HCT116 (cell line): ENCODE results near the gene TP53AIP1. TPM values are rescaled to one million over a fixed set of nuclear protein-coding genes. Genes with fewer than 3 reads are reported as not detected.

ENCODE experiments used
- ATAC-seq: fragments of 200-7000 bp; cut with Tn5 transposase; 2 replicates; pipeline ENCODE4 v1.9.1; 2020; ENCODE audit warnings: mild to moderate bottlenecking, moderate library complexity
- BruUV-seq: library from RNA; stranded (reverse); fragments of 400-500 nt; replicated peaks from 2 replicates; lab custom pipeline; 2021; lab: Mats Ljungman, UMichigan
- CTCF ChIA-PET: fragments of 300-600 bp; sonication (Branson Sonifier 250); formaldehyde crosslinking; loops from one replicate; lab custom pipeline; 2021; ENCODE audit warnings: antibody characterized with exemption; lab: Charles Lee
- POLR2A ChIA-PET: fragments of 300-600, 350-600 bp; sonication (Branson Sonifier 250); formaldehyde crosslinking; loops from one replicate; lab custom pipeline; 2021; ENCODE audit warnings: antibody characterized with exemption; lab: Charles Lee
- RAD21 ChIA-PET, 2 experiments: fragments of 300-600 bp; sonication (Branson Sonifier 250); formaldehyde crosslinking; loops; one replicate each; lab custom pipeline; 2023; ENCODE audit warnings: low total read pairs in 2 of 2; ENCODE audit not compliant: uncharacterized antibody in 2 of 2, unreplicated experiment in 2 of 2, low non-redundant PET in 1 of 2; lab: Charles Lee
- DNase-seq: peaks from one replicate; pipeline ENCODE4 v3.0.0-alpha.2; 2010; ENCODE audit warnings: low read depth, low spot score
- H2AFZ ChIP-seq: fragments of 200-600 bp; shearing (Covaris generic), sonication (generic); 2 replicates; pipeline ENCODE4 v1.6.1; 2017; ENCODE audit warnings: low read depth, mixed run types, mixed read lengths, antibody characterized with exemption, low read length; ENCODE audit not compliant: poor library complexity, severe bottlenecking
- H3K27ac ChIP-seq: 2 replicates; pipeline ENCODE4 v1.5.1; 2012; ENCODE audit warnings: low read depth, low read length
- H3K27me3 ChIP-seq: fragments of 200-600 bp; sonication (generic); 2 replicates; pipeline ENCODE4 v1.6.1; 2016; ENCODE audit warnings: mixed run types, low read length, mixed read lengths; ENCODE audit not compliant: insufficient read depth
- H3K36me3 ChIP-seq, 2 experiments: fragments of 200-500 bp in 1 of 2; fragments of 200-600 bp in 1 of 2; sonication (Bioruptor generic) in 1 of 2; sonication (generic) in 1 of 2; 2 replicates each; pipeline versions ENCODE4 v1.5.1 to v1.6.1; 2014 to 2016; ENCODE audit warnings: low read length in 2 of 2, inconsistent platforms in 1 of 2, mixed read lengths in 1 of 2, mixed run types in 1 of 2; ENCODE audit not compliant: insufficient read depth in 2 of 2, control insufficient read depth in 1 of 2
- H3K4me1 ChIP-seq, 2 experiments: fragments of 200-600 bp in 1 of 2; sonication (generic) in 1 of 2; 2 replicates each; pipeline versions ENCODE4 v1.5.1 to v1.6.1; 2012 to 2017; ENCODE audit warnings: low read length in 2 of 2, inconsistent platforms in 1 of 2, mild to moderate bottlenecking in 1 of 2, mixed read lengths in 1 of 2, mixed run types in 1 of 2, moderate library complexity in 1 of 2; ENCODE audit not compliant: insufficient read depth in 2 of 2, control insufficient read depth in 1 of 2
- H3K4me2 ChIP-seq: fragments of 200-600 bp; sonication (generic); 2 replicates; pipeline ENCODE4 v1.6.1; 2017; ENCODE audit warnings: mixed run types, low read length, mixed read lengths
- H3K4me3 ChIP-seq, 2 experiments: fragments of 200-600 bp in 1 of 2; sonication (generic) in 1 of 2; replicated peaks in 1 of 2; 2 replicates each; pipeline ENCODE4 v1.5.1; 2011 to 2016; ENCODE audit warnings: low read length in 2 of 2, control low read depth in 1 of 2, low read depth in 1 of 2, mild to moderate bottlenecking in 1 of 2, mixed read lengths in 1 of 2, mixed run types in 1 of 2
- H3K79me2 ChIP-seq: fragments of 200-600 bp; sonication (generic); 2 replicates; pipeline ENCODE4 v1.6.1; 2017; ENCODE audit warnings: mild to moderate bottlenecking, mixed run types, low read length, moderate library complexity, mixed read lengths; ENCODE audit not compliant: insufficient read depth
- H3K9ac ChIP-seq: fragments of 200-600 bp; sonication (generic); 2 replicates; pipeline ENCODE4 v1.6.1; 2016; ENCODE audit warnings: low read length, mixed read lengths
- H3K9me2 ChIP-seq: fragments of 200-600 bp; sonication (generic), shearing (Covaris generic); 2 replicates; pipeline ENCODE4 v1.6.1; 2017; ENCODE audit warnings: mixed run types, mild to moderate bottlenecking, moderate library complexity; ENCODE audit not compliant: insufficient read depth
- H3K9me3 ChIP-seq, 2 experiments: fragments of 200-500 bp in 1 of 2; fragments of 200-600 bp in 1 of 2; sonication (Bioruptor generic) in 1 of 2; sonication (generic) in 1 of 2; 2 replicates each; pipeline ENCODE4 v1.6.1; 2014 to 2017; ENCODE audit warnings: low read length in 2 of 2, mixed read lengths in 2 of 2, inconsistent platforms in 1 of 2, low read depth in 1 of 2, mild to moderate bottlenecking in 1 of 2, mixed run types in 1 of 2, moderate library complexity in 1 of 2; ENCODE audit not compliant: control insufficient read depth in 1 of 2, insufficient read depth in 1 of 2
- H4K20me1 ChIP-seq: fragments of 200-600 bp; sonication (generic), shearing (Covaris generic); 2 replicates; pipeline ENCODE4 v1.6.1; 2017; ENCODE audit warnings: mixed run types, mild to moderate bottlenecking, moderate library complexity; ENCODE audit not compliant: insufficient read depth
- ATF3 ChIP-seq: IDR thresholded peaks from 2 replicates; pipeline ENCODE4 v1.6.1; 2012
- CEBPB ChIP-seq: IDR thresholded peaks from 2 replicates; pipeline ENCODE4 v1.6.1; 2012; ENCODE audit warnings: low read depth
- EZH2phosphoT487 ChIP-seq: fragments of 200-600 bp; IDR thresholded peaks from 2 replicates; pipeline ENCODE4 v1.6.1; 2018; ENCODE audit warnings: antibody characterized with exemption, borderline replicate concordance
- POLR2A ChIP-seq: IDR thresholded peaks from 2 replicates; pipeline ENCODE4 v1.7.0; 2011; ENCODE audit warnings: borderline replicate concordance; ENCODE audit not compliant: insufficient read depth, insufficient read length; ENCODE audit errors: extremely low read depth
- ZBTB33 ChIP-seq: IDR thresholded peaks from 2 replicates; pipeline ENCODE4 v1.6.1; 2011; ENCODE audit warnings: mild to moderate bottlenecking, low read length, moderate library complexity; ENCODE audit not compliant: insufficient replicate concordance; ENCODE audit errors: extremely low read depth
- intact Hi-C: fragments of 100-400 bp; cut with micrococcal nuclease; formaldehyde crosslinking; loops from 2 replicates; pipeline ENCODE4 v1.10.0; 2022
- total RNA-seq: library from RNA; stranded (reverse); gene quantifications from one replicate; pipeline ENCODE4 v1.2.1, GENCODE V29; 2021; ENCODE audit not compliant: unreplicated experiment
- TF ChIP-seq, protein P1 (sequence below), 3 experiments: fragments of 200-600 bp in 1 of 3; sonication (generic) in 1 of 3; IDR thresholded peaks in 2 of 3; conservative IDR thresholded peaks in 1 of 3; 2 replicates each; pipeline ENCODE4 v1.5.1; 2012 to 2017; ENCODE audit warnings: low read depth in 2 of 3, low read length in 2 of 3, antibody characterized with exemption in 1 of 3, borderline replicate concordance in 1 of 3, control low read depth in 1 of 3, mild to moderate bottlenecking in 1 of 3, mixed read lengths in 1 of 3, mixed run types in 1 of 3, moderate library complexity in 1 of 3; ENCODE audit not compliant: insufficient read depth in 1 of 3

The TP53AIP1 gene
- total RNA-seq, 1 experiment from 2014 or later, result 0.15 TPM

DNA sequence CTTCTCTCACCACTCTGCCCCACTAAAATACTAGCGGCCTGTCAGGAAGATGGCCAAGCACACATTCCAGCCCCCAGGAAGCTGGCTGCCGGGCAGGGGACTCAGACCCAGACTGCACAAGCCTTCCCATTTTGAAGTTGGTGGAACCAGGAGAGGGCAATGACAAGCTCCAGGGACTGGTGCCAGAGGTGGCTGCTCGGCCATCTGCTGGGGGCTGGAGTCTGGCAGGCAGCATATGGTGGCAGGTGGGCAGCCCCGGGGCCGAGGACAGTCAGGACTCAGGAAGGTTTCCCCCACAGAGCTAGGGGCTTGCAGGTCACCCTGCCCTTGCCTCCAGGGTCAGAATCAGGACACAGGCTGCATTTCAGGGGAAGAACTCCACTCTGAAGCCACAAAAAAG lies 28.9 kb downstream of the TP53AIP1 start:
- CTCF ChIA-PET, result no interaction called here

More for the DNA sequence above, 28.9 kb downstream of the TP53AIP1 start:
- Histone ChIP-seq H3K36me3 (no peaks in the 10 kb centered on the region), H3K27me3 (no peaks in the 10 kb centered on the region), H3K9me2 (no peaks in the 10 kb centered on the region), H3K27ac (no peak overlapping the region), H2AFZ (no peak overlapping the region)
- RAD21 ChIA-PET, result no interaction called here
- no peak for ATAC-seq
- TF ChIP-seq CEBPB (no peak), ZBTB33 (no peak), EZH2phosphoT487 (no peak), ATF3 (no peak), POLR2A (no peak)
- TF ChIP-seq, protein P1, sequence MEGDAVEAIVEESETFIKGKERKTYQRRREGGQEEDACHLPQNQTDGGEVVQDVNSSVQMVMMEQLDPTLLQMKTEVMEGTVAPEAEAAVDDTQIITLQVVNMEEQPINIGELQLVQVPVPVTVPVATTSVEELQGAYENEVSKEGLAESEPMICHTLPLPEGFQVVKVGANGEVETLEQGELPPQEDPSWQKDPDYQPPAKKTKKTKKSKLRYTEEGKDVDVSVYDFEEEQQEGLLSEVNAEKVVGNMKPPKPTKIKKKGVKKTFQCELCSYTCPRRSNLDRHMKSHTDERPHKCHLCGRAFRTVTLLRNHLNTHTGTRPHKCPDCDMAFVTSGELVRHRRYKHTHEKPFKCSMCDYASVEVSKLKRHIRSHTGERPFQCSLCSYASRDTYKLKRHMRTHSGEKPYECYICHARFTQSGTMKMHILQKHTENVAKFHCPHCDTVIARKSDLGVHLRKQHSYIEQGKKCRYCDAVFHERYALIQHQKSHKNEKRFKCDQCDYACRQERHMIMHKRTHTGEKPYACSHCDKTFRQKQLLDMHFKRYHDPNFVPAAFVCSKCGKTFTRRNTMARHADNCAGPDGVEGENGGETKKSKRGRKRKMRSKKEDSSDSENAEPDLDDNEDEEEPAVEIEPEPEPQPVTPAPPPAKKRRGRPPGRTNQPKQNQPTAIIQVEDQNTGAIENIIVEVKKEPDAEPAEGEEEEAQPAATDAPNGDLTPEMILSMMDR (IDR thresholded peaks at IDR 0.05 in 2 of 3, conservative IDR thresholded peaks at IDR 0.05 in 1 of 3; ENCODE audit: borderline replicate concordance in 1 of 3, insufficient read depth in 1 of 3, low read depth in 2 of 3, low read length in 2 of 3), result no peak
- TF ChIP-seq, all 23 proteins: peak for 0
- Histone ChIP-seq H3K4me1 (peaks cover 5 to 6% of the 10 kb centered on the region in 2 experiments; a peak in 3 of 4 replicates), H3K9me3 (no peaks in the 10 kb centered on the region), H3K4me3 (no peak overlapping the region), H3K79me2 (no peaks in the 10 kb centered on the region), H3K9ac (no peak overlapping the region), H4K20me1 (no peaks in the 10 kb centered on the region), H3K4me2 (no peak overlapping the region)
- POLR2A ChIA-PET, result no interaction called here
- no peak for DNase-seq
- BruUV-seq, result no TSS peak
- intact Hi-C loops, result no loop called here
